Testis (tissue), 2 donors: ENCODE data around the gene ZNF365.

Source experiments
- CTCF ChIP-seq, 3 experiments: fragments of 450-650 bp in 2 of 3; fragments of 200-600 bp in 1 of 3; sonication (generic) in 1 of 3; IDR thresholded peaks; one replicate each; pipeline ENCODE4 v1.5.1; 2016 to 2019; ENCODE audit warnings: antibody characterized with exemption in 3 of 3, mild to moderate bottlenecking in 2 of 3, moderate library complexity in 1 of 3
- POLR2A ChIP-seq: fragments of 450-650 bp; IDR thresholded peaks from one replicate; pipeline ENCODE4 v1.6.1; 2017; ENCODE audit warnings: antibody characterized with exemption, mild to moderate bottlenecking, moderate library complexity

GRCh38 chr10:62330213-62330612 lies 44.0 kb upstream of the ZNF365 start:
- TF ChIP-seq CTCF (IDR thresholded peaks at IDR 0.05) (no peak), POLR2A (no peak)
